ENCODE results near the gene BCL2L13. TPM values are rescaled to one million over a fixed set of nuclear protein-coding genes. Genes with fewer than 3 reads are reported as not detected.

Gene BCL2L13
- total RNA-seq, 1 donor from 2014 or later: 33.9 TPM

GRCh38 chr22:17769716-17770082, 131.1 kb downstream of the BCL2L13 start:
- no peaks in the 10 kb centered on the region for H3K36me3 Mint-ChIP-seq
- no peak overlapping the region for H3K27ac Mint-ChIP-seq
- no peaks in the 10 kb centered on the region for H3K9me3 Mint-ChIP-seq
- no peak for DNase-seq (ENCODE audit: low spot score in 2 of 2, unreplicated experiment in 2 of 2)
- no peak overlapping the region for H3K4me3 Mint-ChIP-seq
- peaks cover 16% of the 10 kb centered on the region for H3K4me1 Mint-ChIP-seq
- TF ChIP-seq CTCF (IDR thresholded peaks at IDR 0.05; ENCODE audit: unreplicated experiment): no peak
- no peaks in the 10 kb centered on the region for H3K27me3 Mint-ChIP-seq (ENCODE audit: low read depth)

GRCh38 chr22:17770180-17771077, 131.9 kb downstream of the BCL2L13 start:
- no peaks in the 10 kb centered on the region for H3K36me3 Mint-ChIP-seq
- no peak for TF ChIP-seq CTCF (IDR thresholded peaks at IDR 0.05; ENCODE audit: unreplicated experiment)
- peaks cover 16% of the 10 kb centered on the region for H3K4me1 Mint-ChIP-seq
- H3K27ac Mint-ChIP-seq: no peak overlapping the region
- H3K4me3 Mint-ChIP-seq: no peak overlapping the region
- no peaks in the 10 kb centered on the region for H3K9me3 Mint-ChIP-seq
- DNase-seq (ENCODE audit: low spot score in 2 of 2, unreplicated experiment in 2 of 2): no peak
- H3K27me3 Mint-ChIP-seq (ENCODE audit: low read depth): no peaks in the 10 kb centered on the region

- DNase-seq (ENCODE audit: low spot score in 2 of 2, unreplicated experiment in 2 of 2): no peak
- H3K36me3 Mint-ChIP-seq: no peaks in the 10 kb centered on the region
- peak overlapping the region; percentile 86 for H3K27ac Mint-ChIP-seq
- H3K9me3 Mint-ChIP-seq: no peaks in the 10 kb centered on the region
- TF ChIP-seq CTCF (IDR thresholded peaks at IDR 0.05; ENCODE audit: unreplicated experiment): no peak
- H3K27me3 Mint-ChIP-seq (ENCODE audit: low read depth): peaks cover 2% of the 10 kb centered on the region
- peak overlapping the region; percentile 77 for H3K4me3 Mint-ChIP-seq
- peaks cover 16% of the 10 kb centered on the region for H3K4me1 Mint-ChIP-seq
Observed at GRCh38 chr22:17772249-17772957, 133.8 kb downstream of the BCL2L13 start.

- Mint-ChIP-seq H3K27me3 (ENCODE audit: low read depth) (peaks cover 2% of the 10 kb centered on the region), H3K9me3 (no peaks in the 10 kb centered on the region), H3K4me3 (peak overlapping the region; percentile 77), H3K27ac (peak overlapping the region; percentile 86), H3K4me1 (peaks cover 16% of the 10 kb centered on the region), H3K36me3 (no peaks in the 10 kb centered on the region)
- no peak for TF ChIP-seq CTCF (IDR thresholded peaks at IDR 0.05; ENCODE audit: unreplicated experiment)
- DNase-seq (ENCODE audit: low spot score in 2 of 2, unreplicated experiment in 2 of 2): no peak
Observed at GRCh38 chr22:17772958-17773605, 134.5 kb downstream of the BCL2L13 start.

GRCh38 chr22:17773606-17774205, 135.1 kb downstream of the BCL2L13 start:
- H3K9me3 Mint-ChIP-seq: no peaks in the 10 kb centered on the region
- peaks cover 16% of the 10 kb centered on the region for H3K4me1 Mint-ChIP-seq
- TF ChIP-seq CTCF (IDR thresholded peaks at IDR 0.05; ENCODE audit: unreplicated experiment): no peak
- peak in 1 of 2 experiments; percentile 73 for DNase-seq (ENCODE audit: low spot score in 2 of 2, unreplicated experiment in 2 of 2)
- H3K36me3 Mint-ChIP-seq: no peaks in the 10 kb centered on the region
- peak overlapping the region; percentile 86 for H3K27ac Mint-ChIP-seq
- peak overlapping the region; percentile 77 for H3K4me3 Mint-ChIP-seq
- peaks cover 2% of the 10 kb centered on the region for H3K27me3 Mint-ChIP-seq (ENCODE audit: low read depth)

Measured in mesothelial cell of epicardium (in vitro differentiated cells).